ENCODE results near the gene RBM10. TPM values are rescaled to one million over a fixed set of nuclear protein-coding genes. Genes with fewer than 3 reads are reported as not detected.

RBM10 gene
- total and polyA plus RNA-seq, 2 donors (not counting 1 experiment from before 2014, with no cell fraction given) = 48.7 to 51.6 TPM

DNA sequence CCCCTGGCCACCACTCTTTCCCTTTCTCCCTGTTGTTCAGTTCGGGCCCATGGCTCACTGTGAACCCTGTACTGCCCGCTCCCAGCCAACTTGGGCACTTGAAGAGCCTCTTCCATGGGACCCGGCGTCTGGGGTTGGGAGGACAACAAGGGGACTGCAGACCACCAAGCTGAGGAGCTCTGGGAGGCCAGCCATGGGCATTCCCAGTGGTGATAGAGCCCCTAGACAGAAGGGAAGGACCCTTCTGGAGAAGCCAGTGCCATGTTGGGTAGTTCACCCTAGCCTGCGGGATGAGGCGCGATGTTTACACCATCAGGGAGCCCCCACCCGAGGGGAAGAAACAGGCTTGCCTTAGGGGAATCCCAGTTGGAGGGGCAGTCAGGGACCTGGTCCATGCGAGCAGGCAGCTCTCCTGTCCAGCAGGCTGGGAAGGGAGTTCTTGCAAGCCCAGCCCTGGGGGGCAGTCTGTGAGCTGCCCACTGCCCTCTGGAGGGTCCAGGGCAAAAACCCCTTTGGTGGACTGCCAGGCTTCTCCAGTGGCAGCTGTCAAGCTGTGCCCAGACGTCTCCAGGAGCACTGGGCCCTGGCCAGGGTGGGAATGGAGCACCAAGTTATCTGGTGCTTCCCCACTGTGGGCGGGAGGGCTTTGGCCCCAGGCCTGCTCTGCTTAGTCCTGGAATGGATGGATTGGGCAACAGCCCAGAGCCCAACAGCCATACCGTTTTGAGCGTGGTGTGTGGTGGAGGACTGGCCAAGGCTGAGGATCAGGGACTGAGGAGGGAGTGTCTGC lies 24.9 kb downstream of the RBM10 start:
- TF ChIP-seq, protein P1, sequence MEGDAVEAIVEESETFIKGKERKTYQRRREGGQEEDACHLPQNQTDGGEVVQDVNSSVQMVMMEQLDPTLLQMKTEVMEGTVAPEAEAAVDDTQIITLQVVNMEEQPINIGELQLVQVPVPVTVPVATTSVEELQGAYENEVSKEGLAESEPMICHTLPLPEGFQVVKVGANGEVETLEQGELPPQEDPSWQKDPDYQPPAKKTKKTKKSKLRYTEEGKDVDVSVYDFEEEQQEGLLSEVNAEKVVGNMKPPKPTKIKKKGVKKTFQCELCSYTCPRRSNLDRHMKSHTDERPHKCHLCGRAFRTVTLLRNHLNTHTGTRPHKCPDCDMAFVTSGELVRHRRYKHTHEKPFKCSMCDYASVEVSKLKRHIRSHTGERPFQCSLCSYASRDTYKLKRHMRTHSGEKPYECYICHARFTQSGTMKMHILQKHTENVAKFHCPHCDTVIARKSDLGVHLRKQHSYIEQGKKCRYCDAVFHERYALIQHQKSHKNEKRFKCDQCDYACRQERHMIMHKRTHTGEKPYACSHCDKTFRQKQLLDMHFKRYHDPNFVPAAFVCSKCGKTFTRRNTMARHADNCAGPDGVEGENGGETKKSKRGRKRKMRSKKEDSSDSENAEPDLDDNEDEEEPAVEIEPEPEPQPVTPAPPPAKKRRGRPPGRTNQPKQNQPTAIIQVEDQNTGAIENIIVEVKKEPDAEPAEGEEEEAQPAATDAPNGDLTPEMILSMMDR (IDR thresholded peaks at IDR 0.05) = no peak
- TF ChIP-seq EZH2 (IDR thresholded peaks at IDR 0.05; ENCODE audit: borderline replicate concordance, insufficient read depth, low read depth, low read length, poor library complexity, severe bottlenecking) = no peak
- no peak overlapping the region for H2AFZ ChIP-seq (ENCODE audit: insufficient read depth, low read depth, low read length, poor library complexity, severe bottlenecking)
- peaks cover 48% of the 10 kb centered on the region for H3K79me2 ChIP-seq (ENCODE audit: control insufficient read depth, insufficient read depth, low read length)
- H3K27me3 Mint-ChIP-seq = no peaks in the 10 kb centered on the region
- no peaks in the 10 kb centered on the region for H3K9me3 ChIP-seq (ENCODE audit: control extremely low read depth in 1 of 3, control insufficient read depth in 2 of 3, insufficient read depth in 1 of 3, low read length in 2 of 3)
- no peak for DNase-seq
- no peak for ATAC-seq (ENCODE audit: low read depth)
- ChIA-PET POLR2A (interaction anchor here (0.5 to 0.6 kb wide), 2 partner anchors 18 to 1900 kb away, joined by 4 to 9 read pairs; no protein-coding TSS in a partner anchor), CTCF (no interaction called here)
- WGBS (ENCODE audit: insufficient coverage) = 88% methylated on average over 2 of the region's 13 CpGs
- H3K4me3 ChIP-seq (ENCODE audit: control extremely low read depth in 1 of 5, extremely low read depth in 1 of 5, insufficient read depth in 1 of 5, low read depth in 2 of 5, low read length in 4 of 5) = no peak overlapping the region
- no peaks in the 10 kb centered on the region for H3K27me3 ChIP-seq (replicated peaks in 1 of 4; ENCODE audit: control extremely low read depth in 1 of 4, control insufficient read depth in 3 of 4, insufficient read depth in 4 of 4, low read length in 3 of 4)
- no peaks in the 10 kb centered on the region for H3K9me3 Mint-ChIP-seq (ENCODE audit: insufficient read depth)
- no peak overlapping the region for H3K4me2 ChIP-seq (replicated peaks; ENCODE audit: low read depth, low read length, poor library complexity, severe bottlenecking)
- peaks cover 1% of the 10 kb centered on the region for H3K4me1 Mint-ChIP-seq
- H3K27ac Mint-ChIP-seq = no peak overlapping the region
- no peak overlapping the region for H3K27ac ChIP-seq (ENCODE audit: low read length in 2 of 2)
- no peak overlapping the region for H3K9ac ChIP-seq (ENCODE audit: low read length)
- H3K4me1 ChIP-seq (ENCODE audit: control insufficient read depth in 2 of 2, insufficient read depth in 2 of 2, low read length in 2 of 2) = no peaks in the 10 kb centered on the region
- peaks cover 22% of the 10 kb centered on the region for H4K20me1 ChIP-seq (ENCODE audit: control insufficient read depth, insufficient read depth, low read length, poor library complexity, severe bottlenecking)
- peaks cover 0 to 31% of the 10 kb centered on the region in 2 experiments for H3K36me3 ChIP-seq (replicated peaks in 1 of 2; ENCODE audit: control extremely low read depth in 1 of 2, control insufficient read depth in 1 of 2, extremely low read depth in 1 of 2, insufficient read depth in 2 of 2, low read length in 1 of 2)
- intact Hi-C loops (cut with micrococcal nuclease) = no loop called here
- no peak overlapping the region for H3K4me3 Mint-ChIP-seq
